Mammary epithelial cell (primary cell): ENCODE measurements around the gene LILRA1.
"Not testable (repeated sequence)": the region's sequence is repeated elsewhere in the genome, so short reads cannot be mapped to it uniquely, and the experiment has no call there.

Source experiments
- CTCF ChIP-seq, 2 donors: IDR thresholded peaks in 1 of 2; conservative IDR thresholded peaks in 1 of 2; 2 replicates each; pipeline ENCODE4 v1.5.1; 2011 to 2012; ENCODE audit warnings: inconsistent platforms in 2 of 2, low read length in 2 of 2, mild to moderate bottlenecking in 2 of 2, control low read depth in 1 of 2, low read depth in 1 of 2; ENCODE audit not compliant: insufficient read depth in 1 of 2; ENCODE audit errors: extremely low read depth in 1 of 2
- EZH2 ChIP-seq: IDR thresholded peaks from 2 replicates; pipeline ENCODE4 v1.6.1; 2012; ENCODE audit warnings: low read length, inconsistent platforms, borderline replicate concordance

DNA sequence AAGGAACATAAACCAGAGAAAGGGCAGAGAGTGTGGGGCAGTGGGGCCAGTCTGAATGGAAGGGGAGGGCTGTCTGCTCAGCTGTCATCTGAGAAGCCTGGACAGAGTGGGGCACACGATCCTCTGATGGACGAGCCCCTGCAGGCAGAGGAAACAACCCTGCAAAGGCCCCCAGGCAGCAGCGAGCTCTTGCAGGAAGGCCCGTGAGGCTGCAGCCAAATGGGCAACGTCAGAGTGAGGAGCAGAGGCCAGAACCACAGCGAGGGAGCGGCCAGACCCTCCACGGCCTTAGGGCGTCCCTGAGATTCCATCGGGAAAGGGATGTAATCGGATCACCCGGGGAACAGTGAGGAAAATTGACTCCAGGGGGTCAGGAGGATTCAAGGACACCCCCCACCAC lies 42.6 kb downstream of the LILRA1 start:
- not testable (repeated sequence) for TF ChIP-seq CTCF (conservative IDR thresholded peaks at IDR 0.05 in 1 of 2, IDR thresholded peaks at IDR 0.05 in 1 of 2; ENCODE audit: extremely low read depth in 1 of 2, insufficient read depth in 1 of 2, low read depth in 1 of 2, low read length in 2 of 2); EZH2
